ENCODE results near the gene ANKRD12.
"Not testable (repeated sequence)": the region's sequence is repeated elsewhere in the genome, so short reads cannot be mapped to it uniquely, and the experiment has no call there.

Gene ANKRD12

DNA sequence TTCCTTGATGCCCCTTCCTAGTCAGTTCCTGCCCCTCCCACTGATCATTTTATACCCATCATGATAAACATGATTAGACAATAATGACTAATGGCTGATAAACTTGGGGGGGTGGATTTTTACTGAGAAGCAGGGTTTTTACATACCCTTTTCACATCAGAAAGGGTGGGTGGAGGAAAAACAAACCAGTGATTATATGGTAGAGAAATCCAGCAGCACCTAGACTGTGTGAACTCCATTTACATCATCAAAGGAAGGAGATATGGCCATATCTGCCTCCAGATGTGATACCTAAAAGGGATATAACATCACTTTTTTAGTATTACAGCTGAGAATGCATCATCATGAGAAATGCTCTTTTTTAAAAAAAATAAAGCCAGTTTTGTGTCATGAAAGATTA lies 89.9 kb downstream of the ANKRD12 start:
- in situ Hi-C loops (cut with MboI; ENCODE audit: low sequenced_read_pairs), result no loop called here

DNA sequence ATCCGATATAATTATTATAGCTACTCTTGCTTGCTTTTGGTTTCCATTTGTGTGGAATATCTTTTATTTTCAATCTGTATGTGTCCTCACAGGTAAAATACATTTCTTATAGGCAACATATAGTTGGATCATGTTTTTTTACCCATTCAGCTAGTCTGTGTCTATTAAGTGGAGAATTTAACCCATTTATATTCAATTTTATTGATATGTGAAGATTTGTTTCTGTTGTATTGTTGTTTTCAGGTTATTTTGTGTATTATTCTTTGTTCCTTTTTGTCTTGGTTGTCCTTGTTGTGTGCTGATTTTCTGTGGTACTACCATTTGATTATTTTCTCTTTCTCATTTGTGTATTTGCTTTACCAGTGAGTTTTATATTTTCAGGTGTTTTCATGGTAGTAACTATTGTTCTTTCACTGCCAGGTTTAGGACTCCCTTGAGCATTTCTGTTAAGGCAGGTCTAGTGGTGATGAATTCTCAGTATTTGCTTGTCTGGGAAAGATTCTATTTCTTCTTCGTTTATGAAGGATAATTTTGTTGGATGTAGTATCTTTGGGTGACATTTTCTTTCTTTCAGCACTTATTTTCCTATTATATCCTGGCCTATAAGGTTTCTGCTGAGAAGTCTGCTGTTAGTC lies 95.4 kb downstream of the ANKRD12 start:
- in situ Hi-C loops (cut with MboI; ENCODE audit: low sequenced_read_pairs), result no loop called here

DNA sequence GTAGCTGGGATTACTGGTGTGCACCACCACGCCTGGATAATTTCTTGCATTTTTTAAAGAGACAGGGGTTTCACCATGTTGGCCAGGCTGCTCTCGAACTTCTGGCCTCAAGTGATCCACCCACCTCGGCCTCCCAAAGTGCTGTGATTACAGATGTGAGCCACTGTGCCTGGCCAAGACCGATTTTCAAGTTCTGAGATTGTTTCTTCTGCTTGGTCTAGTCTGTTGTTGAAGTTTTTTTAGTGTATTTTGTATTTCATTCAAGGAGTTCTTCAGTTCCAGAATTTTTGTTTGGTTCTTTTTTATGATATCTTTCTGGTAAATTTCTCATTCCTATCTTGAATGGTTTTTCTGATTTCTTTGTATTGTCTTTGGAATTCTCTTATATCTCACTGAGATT lies 96.4 kb downstream of the ANKRD12 start:
- in situ Hi-C loops (cut with MboI; ENCODE audit: low sequenced_read_pairs), result no loop called here

DNA sequence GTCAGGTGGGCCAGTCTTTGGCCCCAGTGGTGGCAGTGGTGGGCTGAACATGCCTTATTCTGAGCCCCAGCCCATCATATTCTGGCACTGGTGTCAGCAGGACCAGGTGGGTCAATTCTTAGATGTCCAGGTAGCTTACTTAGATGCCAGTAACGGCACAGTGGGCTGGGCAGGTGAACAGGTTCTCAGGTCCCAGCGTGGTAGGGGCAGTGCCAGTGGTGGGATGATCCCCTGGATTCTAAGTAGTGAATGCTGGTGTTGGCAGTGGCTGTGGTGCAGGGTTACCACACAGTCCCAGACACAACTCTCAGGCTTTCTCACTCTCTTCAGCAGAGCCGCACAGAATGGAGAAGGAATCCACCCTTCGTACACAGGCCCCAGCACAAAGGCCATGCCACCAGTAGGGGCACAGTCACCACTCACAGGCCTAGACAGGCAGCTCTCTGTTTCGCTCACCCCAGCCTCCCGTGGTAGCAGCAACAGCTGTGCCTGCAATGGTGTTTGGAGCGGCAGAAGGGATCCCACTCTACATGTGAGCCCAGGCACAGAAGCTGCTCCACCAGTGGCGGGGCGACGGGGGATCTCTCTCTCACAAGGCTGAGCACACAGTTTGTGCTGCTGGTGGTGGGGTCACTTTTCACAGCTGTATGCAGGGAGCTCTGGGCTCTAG lies 97.3 kb downstream of the ANKRD12 start:
- in situ Hi-C loops (cut with MboI; ENCODE audit: low sequenced_read_pairs), result no loop called here

DNA sequence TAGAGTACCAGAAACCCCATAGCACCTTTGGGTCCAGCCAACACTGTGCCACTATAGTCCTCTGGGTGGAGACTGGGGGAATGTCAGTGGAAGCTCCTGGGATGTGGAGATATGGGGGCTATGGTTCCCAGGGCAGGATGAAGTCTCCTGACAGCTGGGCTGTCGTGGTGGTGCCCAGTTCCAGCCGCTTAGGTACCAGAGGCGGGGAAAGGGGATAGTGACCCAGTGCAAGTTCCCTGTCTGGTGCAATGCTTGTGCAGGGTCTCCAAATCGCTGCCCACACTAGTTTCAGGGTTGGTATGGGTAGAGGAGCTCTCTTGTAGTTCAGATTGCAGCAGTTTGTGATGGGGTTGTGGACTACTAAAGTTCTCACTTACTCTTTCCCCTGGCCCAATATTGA lies 97.9 kb downstream of the ANKRD12 start:
- in situ Hi-C loops (cut with MboI; ENCODE audit: low sequenced_read_pairs), result no loop called here

DNA sequence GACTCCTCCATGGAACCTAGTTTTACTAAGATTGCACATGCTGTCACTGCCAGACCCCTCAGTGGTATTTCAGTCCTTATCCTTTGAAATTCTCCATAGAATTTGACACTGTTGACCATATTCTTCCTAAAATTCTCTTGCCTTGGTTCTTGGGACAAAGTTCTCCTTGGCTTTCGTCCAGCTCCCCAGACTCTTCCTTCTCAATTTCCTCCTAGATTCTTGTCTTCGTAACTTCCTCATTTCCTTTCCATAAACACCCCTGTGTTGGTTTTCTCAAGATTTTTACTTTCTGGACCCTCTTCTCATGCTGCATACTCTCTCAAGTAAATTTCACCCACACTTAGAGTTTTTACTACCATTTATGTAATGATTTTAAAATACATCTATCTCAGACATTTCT lies 101.4 kb downstream of the ANKRD12 start:
- in situ Hi-C loops (cut with MboI; ENCODE audit: low sequenced_read_pairs), result no loop called here

DNA sequence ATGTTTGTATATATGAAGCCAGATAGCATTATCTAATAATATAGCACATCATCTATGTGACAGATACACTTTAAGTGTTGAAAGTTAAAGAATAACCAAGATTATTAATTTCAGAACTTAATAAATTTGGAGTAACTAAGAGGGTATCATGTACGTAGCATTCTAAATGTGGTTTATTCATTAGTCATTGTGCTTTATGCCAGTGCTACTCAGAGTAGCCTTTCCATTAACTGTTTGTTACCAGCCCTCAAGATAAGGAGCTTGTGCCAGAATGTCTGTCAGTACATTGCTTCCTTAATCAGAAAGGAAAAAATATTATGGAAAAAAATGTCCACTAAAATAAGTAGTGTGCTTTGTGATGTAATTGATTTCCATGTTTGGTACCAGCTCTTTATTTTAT lies 103.1 kb downstream of the ANKRD12 start:
- in situ Hi-C loops (cut with MboI; ENCODE audit: low sequenced_read_pairs), result no loop called here

DNA sequence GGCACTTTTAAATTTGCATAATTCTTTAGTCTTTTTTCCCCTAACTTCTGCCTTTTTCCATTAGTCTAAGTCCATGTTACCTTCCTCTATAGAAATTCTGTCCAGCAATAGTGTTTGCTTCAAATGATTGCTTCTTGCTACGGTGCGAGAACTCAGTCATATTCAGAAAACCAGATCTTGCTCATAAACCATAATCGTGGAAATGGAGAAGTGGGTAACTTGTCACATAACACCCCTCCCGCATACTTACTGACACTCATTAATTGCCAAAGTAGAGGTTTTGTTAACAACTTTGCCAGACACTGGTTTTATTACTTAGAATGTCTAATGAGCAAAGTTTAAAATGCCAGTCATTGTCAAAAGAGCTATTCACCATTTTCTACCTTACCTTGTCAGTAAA lies 103.7 kb downstream of the ANKRD12 start:
- in situ Hi-C loops (cut with MboI; ENCODE audit: low sequenced_read_pairs), result no loop called here

DNA sequence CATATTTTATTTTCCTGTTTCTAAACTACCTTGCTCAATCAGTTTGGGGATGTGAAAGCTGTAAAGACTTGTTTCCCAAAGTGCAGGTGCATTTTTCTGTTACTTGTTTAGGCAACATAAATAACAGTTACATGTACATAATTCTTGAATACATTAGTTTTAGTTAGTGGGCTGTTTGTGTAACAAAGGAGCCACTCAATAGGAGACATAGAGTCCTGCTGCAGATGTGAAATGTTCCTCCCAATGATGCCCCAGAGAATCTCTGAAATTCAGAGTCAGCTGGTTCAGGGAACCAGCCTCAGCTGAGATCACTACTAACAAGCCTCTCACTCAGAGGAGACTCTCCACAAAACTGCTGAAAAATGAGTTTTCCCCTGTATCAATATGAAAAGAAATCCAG lies 106.4 kb downstream of the ANKRD12 start:
- in situ Hi-C loops (cut with MboI; ENCODE audit: low sequenced_read_pairs), result no loop called here

DNA sequence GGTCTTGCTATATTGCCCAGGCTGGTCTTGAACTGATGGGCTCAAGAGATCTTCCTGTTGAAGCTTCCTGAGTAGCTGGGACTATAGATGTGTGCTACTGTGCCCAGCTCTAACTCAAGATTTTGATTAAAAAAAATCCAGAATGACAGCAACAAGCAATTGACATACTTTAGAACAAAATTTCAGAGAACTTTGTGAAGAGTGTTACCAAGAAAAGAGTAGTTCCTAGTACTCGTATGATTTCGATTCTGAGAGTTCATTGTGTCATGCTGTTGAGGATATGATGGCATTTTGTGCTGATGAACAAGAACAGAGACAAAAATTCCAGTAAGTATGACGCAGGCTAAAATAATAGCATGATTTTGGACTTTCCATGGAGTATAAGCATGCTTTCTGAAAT lies 107.8 kb downstream of the ANKRD12 start:
- in situ Hi-C loops (cut with MboI; ENCODE audit: low sequenced_read_pairs), result no loop called here

DNA sequence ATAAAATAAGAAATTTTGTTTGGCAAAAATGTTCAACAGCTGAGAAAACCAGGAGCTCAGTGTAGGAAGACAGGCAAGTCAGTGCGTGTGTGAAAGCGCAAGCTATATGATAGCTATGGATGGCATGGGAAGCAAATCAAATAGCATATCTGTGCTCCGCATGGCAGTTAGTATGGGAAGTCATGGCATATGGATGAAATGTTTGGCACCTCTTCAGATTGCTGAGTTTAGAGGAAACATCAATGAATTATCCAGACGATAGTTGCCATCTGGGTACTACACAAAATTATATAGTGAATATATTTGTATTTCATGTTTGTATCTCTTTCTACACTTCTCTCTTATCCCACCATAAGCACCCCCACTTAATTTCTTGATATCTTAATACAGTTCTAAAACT lies 112.1 kb downstream of the ANKRD12 start:
- in situ Hi-C loops (cut with MboI; ENCODE audit: low sequenced_read_pairs), result no loop called here

DNA sequence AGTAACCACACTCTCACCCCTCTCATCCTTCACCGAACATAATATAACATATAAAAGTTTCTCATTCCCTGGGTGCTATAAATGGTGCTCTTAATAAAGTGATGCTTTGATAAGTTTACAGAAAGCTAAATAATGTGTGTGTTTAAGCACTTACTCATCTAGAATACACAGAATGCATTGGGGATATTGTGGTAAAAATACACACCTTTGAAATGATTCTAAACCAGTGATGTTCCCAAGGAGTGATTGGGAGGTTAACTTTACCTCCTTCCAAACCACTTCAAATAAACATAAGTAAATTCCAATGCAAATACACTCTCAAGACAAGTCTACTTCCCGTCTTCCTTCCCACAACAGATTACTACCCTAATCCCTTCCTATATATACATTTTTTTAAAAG lies 112.7 kb downstream of the ANKRD12 start:
- in situ Hi-C loops (cut with MboI; ENCODE audit: low sequenced_read_pairs), result no loop called here

DNA sequence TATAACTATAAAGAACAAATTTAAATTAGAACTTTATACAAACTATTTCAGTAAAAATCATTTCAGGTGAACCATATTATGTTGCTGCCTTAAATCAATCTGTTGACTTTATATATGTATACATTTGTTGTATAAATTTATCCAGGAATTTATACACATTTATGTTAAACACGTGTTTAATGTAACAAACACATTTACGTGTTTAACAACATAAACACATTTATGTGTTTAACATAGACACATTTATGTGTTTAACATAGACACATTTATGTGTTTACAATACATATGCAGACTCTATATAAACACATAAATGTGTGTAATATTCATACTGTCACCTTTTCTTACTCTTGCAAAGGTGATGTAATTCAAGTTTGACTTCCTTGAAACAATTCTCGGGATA lies 122.6 kb downstream of the ANKRD12 start:
- in situ Hi-C loops (cut with MboI; ENCODE audit: low sequenced_read_pairs), result no loop called here

DNA sequence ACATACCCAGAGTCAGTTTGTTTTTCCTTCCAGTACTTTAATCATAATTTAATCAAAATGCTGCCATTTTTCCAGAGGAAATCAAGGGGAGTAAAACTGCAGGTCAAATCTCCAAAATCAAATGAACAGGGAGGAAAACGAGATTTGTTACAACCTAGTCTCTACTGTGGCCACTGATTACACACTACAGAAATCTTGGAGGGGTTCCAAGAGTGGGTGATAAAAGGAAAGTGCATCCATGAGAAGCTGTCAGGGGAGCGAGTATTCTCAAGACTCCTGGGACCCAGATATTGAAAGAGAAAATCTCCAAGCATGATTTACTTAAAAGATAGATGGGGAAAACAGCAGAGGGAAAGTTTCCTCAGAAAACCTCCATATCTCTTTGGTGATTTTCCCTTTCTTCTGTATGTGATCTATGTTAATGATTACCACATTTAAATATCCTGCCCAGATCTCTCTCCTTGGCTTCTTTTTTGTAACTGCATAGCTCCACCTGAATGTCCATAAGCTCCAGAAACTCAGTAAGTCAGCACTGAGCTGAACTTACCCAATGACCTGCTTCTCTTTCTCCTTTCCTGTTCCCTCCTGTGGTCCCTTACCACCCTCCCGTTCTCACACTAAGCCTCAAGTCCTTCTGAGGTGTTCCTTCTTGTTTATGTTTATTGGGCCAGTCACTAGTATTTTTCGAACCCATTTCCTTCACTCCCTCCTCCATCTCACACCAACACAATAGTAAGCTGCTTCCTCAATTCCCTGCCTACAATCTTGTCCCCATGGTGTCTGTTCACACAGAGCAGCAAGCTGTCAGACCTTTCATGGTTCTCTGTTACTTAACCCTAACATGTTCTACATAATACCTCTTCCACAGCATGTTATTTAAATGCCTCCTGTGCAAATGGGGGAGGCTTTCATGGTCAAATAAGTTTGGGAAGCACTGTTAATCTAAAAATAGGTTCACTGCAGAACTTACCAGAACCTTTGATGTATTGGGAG lies 124.1 kb downstream of the ANKRD12 start:
- in situ Hi-C loops (cut with MboI; ENCODE audit: low sequenced_read_pairs), result no loop called here

DNA sequence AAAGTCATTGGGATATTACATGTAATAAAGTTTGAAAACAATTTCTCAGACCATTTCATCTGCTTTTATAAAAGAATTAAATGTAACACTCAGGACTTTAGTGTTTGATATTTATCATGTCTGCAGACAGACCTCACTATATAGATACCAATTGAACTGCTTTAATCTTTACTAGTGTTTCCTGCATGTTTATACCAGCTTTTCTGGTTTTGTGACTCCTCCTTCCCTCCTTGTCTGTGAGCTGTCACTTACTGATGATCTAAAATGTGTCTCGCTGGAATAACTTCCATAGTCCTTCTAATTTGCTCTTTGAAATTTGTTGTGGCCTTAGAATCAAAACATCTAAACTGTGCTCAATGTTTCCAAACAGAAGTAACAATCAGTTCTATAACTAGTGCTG lies 126.7 kb downstream of the ANKRD12 start:
- in situ Hi-C loops (cut with MboI; ENCODE audit: low sequenced_read_pairs), result no loop called here

DNA sequence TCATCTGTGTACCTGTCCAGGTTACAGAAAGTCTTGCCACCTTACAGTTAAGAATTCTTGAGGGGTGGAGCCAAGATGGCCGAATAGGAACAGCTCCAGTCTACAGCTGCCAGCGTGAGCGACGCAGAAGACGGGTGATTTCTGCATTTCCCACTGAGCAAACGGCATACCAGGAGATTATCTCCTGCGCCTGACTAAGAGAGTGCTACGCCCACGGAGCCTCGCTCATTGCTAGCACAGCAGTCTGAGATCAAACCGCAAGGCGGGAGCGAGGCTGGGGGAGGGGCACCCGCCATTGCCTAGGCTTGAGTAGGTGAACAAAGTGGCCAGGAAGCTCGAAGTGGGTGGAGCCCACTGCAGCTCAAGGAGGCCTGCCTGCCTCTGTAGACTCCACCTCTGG lies 128.2 kb downstream of the ANKRD12 start:
- in situ Hi-C loops (cut with MboI; ENCODE audit: low sequenced_read_pairs), result not testable (repeated sequence)

DNA sequence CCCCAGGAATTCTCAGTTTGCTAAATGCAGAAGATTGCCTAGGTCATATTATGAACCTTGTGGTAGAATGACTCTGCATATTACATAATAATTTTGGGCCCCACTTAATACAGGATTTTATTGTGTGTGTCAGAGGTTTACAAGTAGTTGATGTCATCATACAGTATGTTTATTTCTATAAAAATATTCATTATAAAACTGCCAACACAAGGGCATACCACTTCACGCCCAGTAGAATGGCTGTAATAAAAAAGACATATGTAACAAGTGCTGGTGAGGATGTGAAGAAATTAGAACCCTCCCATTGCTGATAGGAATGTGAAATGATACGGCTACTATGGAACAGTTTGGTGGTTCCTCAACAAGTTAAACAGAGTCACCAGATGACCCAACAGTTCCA lies 136.6 kb downstream of the ANKRD12 start:
- in situ Hi-C loops (cut with MboI; ENCODE audit: low sequenced_read_pairs), result no loop called here

DNA sequence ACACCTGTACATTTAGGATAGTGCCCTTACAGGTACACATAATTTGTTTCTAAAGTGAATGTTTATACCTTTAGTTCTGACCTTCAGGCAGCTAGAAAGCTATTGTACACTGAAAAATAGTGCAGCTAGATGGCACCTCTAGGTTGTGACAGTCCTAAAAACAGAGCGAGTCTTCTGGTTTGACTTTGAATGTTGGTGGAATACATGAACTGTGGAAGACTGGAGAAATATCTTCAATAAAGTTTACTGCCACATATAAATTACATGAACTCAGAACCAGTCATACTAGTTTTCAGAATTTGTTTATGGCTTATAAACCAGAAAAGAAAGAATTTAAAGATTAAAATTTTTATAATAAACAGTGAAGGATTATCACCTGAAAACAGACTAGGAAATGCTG lies 139.3 kb downstream of the ANKRD12 start:
- in situ Hi-C loops (cut with MboI; ENCODE audit: low sequenced_read_pairs), result no loop called here

DNA sequence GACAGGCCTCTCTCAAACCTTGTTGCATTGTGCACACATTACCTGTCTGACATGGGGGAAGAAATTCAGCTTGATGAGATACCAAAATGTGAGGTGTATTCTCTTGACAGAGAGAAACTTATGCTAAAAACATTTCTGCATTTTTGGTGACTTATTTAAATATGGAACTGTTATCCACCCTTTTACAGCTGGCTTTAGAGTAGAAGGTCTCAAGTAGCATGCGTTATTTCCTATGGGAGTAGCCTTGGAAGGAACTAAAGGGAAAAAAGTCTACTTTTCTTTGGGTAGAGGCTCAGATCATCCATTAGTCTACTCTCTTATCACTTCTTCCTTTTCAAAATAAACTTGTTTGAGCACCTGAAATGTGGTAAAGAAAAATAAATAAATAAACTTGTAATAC lies 141.4 kb downstream of the ANKRD12 start:
- in situ Hi-C loops (cut with MboI; ENCODE audit: low sequenced_read_pairs), result no loop called here

DNA sequence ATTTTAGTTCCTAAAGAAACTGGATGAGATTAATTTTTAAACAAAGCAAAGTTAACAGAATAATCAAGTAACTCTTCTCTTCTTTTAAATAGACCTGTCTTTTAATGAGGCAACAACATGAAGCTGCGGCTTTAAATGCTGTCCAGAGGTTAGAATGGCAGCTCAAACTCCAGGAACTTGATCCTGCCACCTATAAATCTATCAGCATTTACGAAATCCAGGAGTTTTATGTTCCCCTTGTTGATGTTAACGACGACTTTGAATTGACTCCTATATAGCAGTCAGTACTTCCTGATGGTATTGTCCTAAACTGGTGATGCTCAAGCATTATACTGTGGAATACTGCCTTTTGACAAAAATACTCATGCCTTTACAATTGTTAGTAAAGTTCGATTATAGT lies 144.3 kb downstream of the ANKRD12 start:
- in situ Hi-C loops (cut with MboI; ENCODE audit: low sequenced_read_pairs), result no loop called here

DNA sequence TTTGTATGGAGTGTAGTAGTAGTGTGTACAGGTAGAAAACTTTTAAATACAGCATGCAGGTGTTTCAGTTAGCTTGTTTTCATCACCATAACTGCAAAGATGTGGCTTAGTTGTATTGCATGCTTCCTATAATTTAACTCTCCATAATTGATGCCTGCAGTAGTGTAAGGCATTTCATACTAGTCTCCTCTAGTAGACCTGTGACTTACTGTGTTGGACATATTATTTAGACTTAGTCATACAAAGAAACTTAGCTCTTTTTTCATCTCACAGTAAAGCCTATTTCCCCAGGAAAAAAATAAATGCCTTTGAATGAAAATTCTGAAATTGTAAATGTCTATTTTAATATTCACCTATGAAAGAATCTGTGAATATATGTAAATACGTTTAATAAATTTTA lies 145.2 kb downstream of the ANKRD12 start:
- in situ Hi-C loops (cut with MboI; ENCODE audit: low sequenced_read_pairs), result no loop called here

DNA sequence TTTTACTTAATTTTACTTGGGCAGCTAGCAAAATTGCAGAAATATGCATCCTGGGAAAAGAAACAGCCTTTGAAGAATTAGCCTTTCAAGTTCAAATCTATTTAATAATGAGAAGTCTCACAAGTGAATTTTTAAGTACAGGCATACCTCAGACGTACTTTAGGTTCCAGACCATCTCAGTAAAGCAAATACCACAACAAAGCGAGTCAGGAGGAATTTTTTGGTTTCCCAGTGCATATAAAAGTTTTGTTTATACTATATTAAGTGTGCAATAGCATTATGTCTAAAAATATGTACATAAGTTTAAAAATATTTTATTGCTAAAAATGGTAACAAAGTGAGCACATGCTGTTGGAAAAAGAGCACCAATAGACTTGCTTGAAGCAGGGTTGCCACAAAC lies 147.2 kb downstream of the ANKRD12 start:
- in situ Hi-C loops (cut with MboI; ENCODE audit: low sequenced_read_pairs), result no loop called here

Data from HL-60/S4 treated with phorbol 12-myristate 13-acetate at 8.2 ng/mL for 4 days and 3 days (cell line).